ENCODE data around the gene FLT3. TPM values are rescaled to one million over a fixed set of nuclear protein-coding genes. Genes with fewer than 3 reads are reported as not detected.

FLT3 gene
- total and polyA plus RNA-seq, 3 donors from 2014 or later, result 1.8 to 2.5 (median 2.4) TPM

GRCh38 chr13:28041501-28041900 is 58.9 kb downstream of the FLT3 start:
- peak overlapping the region in 1 of 2 donors; percentile 7 for H3K27ac ChIP-seq
- 77 to 82% methylated on average over 8 of the region's 8 CpGs for WGBS, 2 donors
- no peaks in the 10 kb centered on the region for H3K27me3 ChIP-seq
- H3K9me3 ChIP-seq, result no peaks in the 10 kb centered on the region
- peaks cover 12% of the 10 kb centered on the region for H3K4me1 ChIP-seq
- intact Hi-C loops (cut with DNase I; ENCODE audit: low total_unique reads), result no loop called here
- no peaks in the 10 kb centered on the region for H3K36me3 ChIP-seq (ENCODE audit: low read depth, missing control alignments)
- no peak overlapping the region for H3K4me3 ChIP-seq
- DNase-seq, result no peak
- TF ChIP-seq, protein P1, sequence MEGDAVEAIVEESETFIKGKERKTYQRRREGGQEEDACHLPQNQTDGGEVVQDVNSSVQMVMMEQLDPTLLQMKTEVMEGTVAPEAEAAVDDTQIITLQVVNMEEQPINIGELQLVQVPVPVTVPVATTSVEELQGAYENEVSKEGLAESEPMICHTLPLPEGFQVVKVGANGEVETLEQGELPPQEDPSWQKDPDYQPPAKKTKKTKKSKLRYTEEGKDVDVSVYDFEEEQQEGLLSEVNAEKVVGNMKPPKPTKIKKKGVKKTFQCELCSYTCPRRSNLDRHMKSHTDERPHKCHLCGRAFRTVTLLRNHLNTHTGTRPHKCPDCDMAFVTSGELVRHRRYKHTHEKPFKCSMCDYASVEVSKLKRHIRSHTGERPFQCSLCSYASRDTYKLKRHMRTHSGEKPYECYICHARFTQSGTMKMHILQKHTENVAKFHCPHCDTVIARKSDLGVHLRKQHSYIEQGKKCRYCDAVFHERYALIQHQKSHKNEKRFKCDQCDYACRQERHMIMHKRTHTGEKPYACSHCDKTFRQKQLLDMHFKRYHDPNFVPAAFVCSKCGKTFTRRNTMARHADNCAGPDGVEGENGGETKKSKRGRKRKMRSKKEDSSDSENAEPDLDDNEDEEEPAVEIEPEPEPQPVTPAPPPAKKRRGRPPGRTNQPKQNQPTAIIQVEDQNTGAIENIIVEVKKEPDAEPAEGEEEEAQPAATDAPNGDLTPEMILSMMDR (IDR thresholded peaks at IDR 0.05), result no peak
- TF ChIP-seq POLR2A (IDR thresholded peaks at IDR 0.05), result no peak

- H3K9me3 ChIP-seq, result no peaks in the 10 kb centered on the region
- H3K36me3 ChIP-seq (ENCODE audit: low read depth, missing control alignments), result no peaks in the 10 kb centered on the region
- H3K4me3 ChIP-seq, result no peak overlapping the region
- peak overlapping the region in 1 of 2 donors; percentile 7 for H3K27ac ChIP-seq
- 44 to 53% methylated on average over 4 of the region's 4 CpGs for WGBS, 2 donors
- H3K27me3 ChIP-seq, result no peaks in the 10 kb centered on the region
- intact Hi-C loops (cut with DNase I; ENCODE audit: low total_unique reads), result no loop called here
- H3K4me1 ChIP-seq, result peaks cover 12% of the 10 kb centered on the region
- DNase-seq, result peak; percentile 20
- no peak for TF ChIP-seq POLR2A (IDR thresholded peaks at IDR 0.05)
- TF ChIP-seq, protein P1 (IDR thresholded peaks at IDR 0.05), result no peak
Observed at GRCh38 chr13:28041031-28041461, 59.3 kb downstream of the FLT3 start.

DNA sequence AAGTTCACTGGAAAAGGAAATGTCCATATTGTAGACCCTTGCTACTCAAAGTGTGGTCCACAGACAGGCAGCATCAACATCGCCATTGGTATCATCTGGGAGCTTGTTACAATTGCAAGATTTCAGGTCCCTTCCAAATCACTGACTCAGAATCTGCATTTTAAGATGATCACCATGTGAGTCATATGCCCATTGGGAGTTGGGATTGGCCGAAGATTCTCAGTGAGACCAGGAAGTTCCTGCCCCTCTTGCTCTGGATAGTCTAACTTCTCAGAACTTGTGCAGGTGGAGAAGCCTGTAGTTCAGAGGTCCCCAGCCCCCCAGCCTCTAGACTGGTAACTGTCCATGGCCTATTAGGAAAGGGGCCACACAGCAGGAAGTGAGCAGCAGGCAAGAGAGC is 63.0 kb downstream of the FLT3 start:
- intact Hi-C loops (cut with DNase I; ENCODE audit: low total_unique reads), result no loop called here
- Histone ChIP-seq H3K27ac (no peak overlapping the region), H3K4me3 (no peak overlapping the region), H3K4me1 (peaks cover 12% of the 10 kb centered on the region), H3K9me3 (no peaks in the 10 kb centered on the region), H3K27me3 (no peaks in the 10 kb centered on the region), H3K36me3 (ENCODE audit: low read depth, missing control alignments) (no peaks in the 10 kb centered on the region)
- WGBS, 2 donors, result 70 to 90% methylated on average over 2 of the region's 2 CpGs
- TF ChIP-seq, protein P1 (IDR thresholded peaks at IDR 0.05), result no peak
- TF ChIP-seq POLR2A (IDR thresholded peaks at IDR 0.05), result no peak
- no peak for DNase-seq

GRCh38 chr13:28035146-28035782 is 65.1 kb downstream of the FLT3 start:
- TF ChIP-seq POLR2A (IDR thresholded peaks at IDR 0.05), result no peak
- TF ChIP-seq, protein P1 (IDR thresholded peaks at IDR 0.05), result no peak
- no peaks in the 10 kb centered on the region for H3K9me3 ChIP-seq
- intact Hi-C loops (cut with DNase I; ENCODE audit: low total_unique reads), result no loop called here
- 73 to 79% methylated on average over 6 of the region's 6 CpGs for WGBS, 2 donors
- no peaks in the 10 kb centered on the region for H3K36me3 ChIP-seq (ENCODE audit: low read depth, missing control alignments)
- no peaks in the 10 kb centered on the region for H3K27me3 ChIP-seq
- no peak overlapping the region for H3K4me3 ChIP-seq
- DNase-seq, result no peak
- H3K4me1 ChIP-seq, result peaks cover under 1% of the 10 kb centered on the region
- no peak overlapping the region for H3K27ac ChIP-seq

Data from testis (tissue), 3 donors.